Measurements from ENCODE around the gene FHOD3. TPM values are rescaled to one million over a fixed set of nuclear protein-coding genes. Genes with fewer than 3 reads are reported as not detected.

FHOD3 gene
- total and polyA plus RNA-seq, 10 donors: 1.2 to 2.7 (median 1.9) TPM

- no peaks in the 10 kb centered on the region for H3K9me3 ChIP-seq
- no peaks in the 10 kb centered on the region for H3K4me1 ChIP-seq
- no peak overlapping the region for H3K4me3 ChIP-seq
- no peak for DNase-seq
- 88 to 92% (median 90%) methylated on average over 7 of the region's 7 CpGs for whole genome bisulfite sequencing, 5 donors
- no peak overlapping the region for H3K27ac ChIP-seq
- H3K27me3 ChIP-seq (replicated peaks in 1 of 7): peaks cover 0 to 5% (median 0%) of the 10 kb centered on the region in 7 donors
- intact Hi-C loops (cut with DNase I; ENCODE audit: low total_unique reads): no loop called here
- H3K36me3 ChIP-seq: no peaks in the 10 kb centered on the region
- TF ChIP-seq POLR2A (IDR thresholded peaks at IDR 0.05): no peak
- TF ChIP-seq POLR2AphosphoS5 (IDR thresholded peaks at IDR 0.05): no peak
- no peak for TF ChIP-seq CTCF (IDR thresholded peaks at IDR 0.05 in 8 of 11, conservative IDR thresholded peaks at IDR 0.05 in 3 of 11)
These were observed 234.1 kb downstream of the FHOD3 start for GRCh38 chr18:36531636-36532035.

- intact Hi-C loops (cut with DNase I; ENCODE audit: low total_unique reads): no loop called here
- Histone ChIP-seq H3K4me1 (no peaks in the 10 kb centered on the region), H3K27ac (no peak overlapping the region), H3K36me3 (no peaks in the 10 kb centered on the region), H3K27me3 (replicated peaks in 1 of 7) (peaks cover 0 to 5% (median 0%) of the 10 kb centered on the region in 7 donors), H3K9me3 (no peaks in the 10 kb centered on the region), H3K4me3 (no peak overlapping the region)
- TF ChIP-seq CTCF (IDR thresholded peaks at IDR 0.05 in 8 of 11, conservative IDR thresholded peaks at IDR 0.05 in 3 of 11) (no peak), POLR2AphosphoS5 (IDR thresholded peaks at IDR 0.05) (no peak), POLR2A (IDR thresholded peaks at IDR 0.05) (no peak)
- DNase-seq: no peak
- 82 to 89% (median 86%) methylated on average over 5 of the region's 5 CpGs for WGBS, 5 donors
These were observed 234.9 kb downstream of the FHOD3 start for GRCh38 chr18:36532394-36532793.

GRCh38 chr18:36532815-36533214 is 235.3 kb downstream of the FHOD3 start:
- no peak for DNase-seq
- Histone ChIP-seq H3K4me1 (no peaks in the 10 kb centered on the region), H3K4me3 (no peak overlapping the region), H3K36me3 (no peaks in the 10 kb centered on the region), H3K9me3 (no peaks in the 10 kb centered on the region), H3K27ac (no peak overlapping the region), H3K27me3 (replicated peaks in 1 of 7) (peaks cover 0 to 5% (median 0%) of the 10 kb centered on the region in 7 donors)
- intact Hi-C loops (cut with DNase I; ENCODE audit: low total_unique reads): no loop called here
- WGBS, 5 donors: 75 to 83% (median 79%) methylated on average over 5 of the region's 5 CpGs
- TF ChIP-seq POLR2A (IDR thresholded peaks at IDR 0.05) (no peak), POLR2AphosphoS5 (IDR thresholded peaks at IDR 0.05) (no peak), CTCF (IDR thresholded peaks at IDR 0.05 in 8 of 11, conservative IDR thresholded peaks at IDR 0.05 in 3 of 11) (no peak)

GRCh38 chr18:36533446-36534153 is 236.1 kb downstream of the FHOD3 start:
- peaks cover 0 to 5% (median 0%) of the 10 kb centered on the region in 7 donors for H3K27me3 ChIP-seq (replicated peaks in 1 of 7)
- intact Hi-C loops (cut with DNase I; ENCODE audit: low total_unique reads): no loop called here
- no peaks in the 10 kb centered on the region for H3K9me3 ChIP-seq
- no peak overlapping the region for H3K27ac ChIP-seq
- WGBS, 5 donors: 67 to 79% (median 77%) methylated on average over 8 of the region's 8 CpGs
- TF ChIP-seq CTCF (IDR thresholded peaks at IDR 0.05 in 8 of 11, conservative IDR thresholded peaks at IDR 0.05 in 3 of 11) (no peak), POLR2AphosphoS5 (IDR thresholded peaks at IDR 0.05) (no peak), POLR2A (IDR thresholded peaks at IDR 0.05) (no peak)
- no peaks in the 10 kb centered on the region for H3K36me3 ChIP-seq
- no peak for DNase-seq
- no peak overlapping the region for H3K4me3 ChIP-seq
- H3K4me1 ChIP-seq: no peaks in the 10 kb centered on the region

Data from spleen (tissue), 11 donors.